Stimulated activated CD8-positive, alpha-beta memory T cell treated with anti-CD3 and anti-CD28 coated beads, Interleukin-15, amount 100 ng/mL, for 4 hours (primary cell): ENCODE measurements around the gene TMPRSS6.

Source experiments
- DNase-seq, 2 donors: peaks; one replicate each; pipeline ENCODE4 v3.0.0-alpha.2; 2020; ENCODE audit warnings: low read depth in 2 of 2

Gene TMPRSS6

DNA sequence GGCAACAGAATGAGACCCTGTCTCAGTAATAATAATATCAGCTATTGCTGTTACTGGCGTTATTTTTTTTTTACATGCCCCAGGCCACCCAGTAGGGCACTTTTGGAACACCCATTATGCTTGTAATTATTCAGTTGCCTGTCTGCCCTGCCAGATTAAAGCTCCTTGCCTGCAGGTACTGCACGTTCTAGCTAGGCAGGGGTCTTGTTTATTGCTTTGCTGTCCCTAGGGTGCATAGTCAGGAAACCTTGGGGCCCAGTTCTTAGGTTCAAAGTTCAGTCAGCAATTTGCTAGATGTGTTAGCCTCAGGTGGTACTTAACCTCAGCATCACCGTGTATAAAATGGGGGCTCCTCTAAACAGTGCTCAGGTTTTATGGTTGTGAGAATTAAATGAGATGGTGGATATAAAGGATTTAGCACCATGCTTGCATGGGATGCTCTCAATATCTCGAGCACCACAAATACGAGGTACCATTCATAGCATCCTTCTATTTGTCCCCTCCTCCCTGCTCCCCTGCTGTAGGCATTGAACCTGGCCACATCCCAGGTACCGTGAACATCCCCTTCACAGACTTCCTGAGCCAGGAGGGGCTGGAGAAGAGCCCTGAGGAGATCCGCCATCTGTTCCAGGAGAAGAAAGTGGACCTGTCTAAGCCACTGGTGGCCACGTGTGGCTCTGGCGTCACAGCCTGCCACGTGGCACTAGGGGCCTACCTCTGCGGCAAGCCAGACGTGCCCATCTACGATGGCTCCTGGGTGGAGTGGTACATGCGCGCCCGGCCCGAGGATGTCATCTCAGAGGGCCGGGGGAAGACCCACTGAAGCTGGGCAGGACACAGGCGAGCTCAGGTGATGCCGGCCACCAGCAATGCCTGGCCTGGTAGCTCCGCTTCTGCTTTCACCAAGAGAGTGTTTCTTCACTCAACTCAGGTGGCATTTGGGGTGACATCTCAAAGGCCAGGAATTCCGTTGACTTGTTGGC, 80.5 kb downstream of the TMPRSS6 start:
- no peak for DNase-seq

DNA sequence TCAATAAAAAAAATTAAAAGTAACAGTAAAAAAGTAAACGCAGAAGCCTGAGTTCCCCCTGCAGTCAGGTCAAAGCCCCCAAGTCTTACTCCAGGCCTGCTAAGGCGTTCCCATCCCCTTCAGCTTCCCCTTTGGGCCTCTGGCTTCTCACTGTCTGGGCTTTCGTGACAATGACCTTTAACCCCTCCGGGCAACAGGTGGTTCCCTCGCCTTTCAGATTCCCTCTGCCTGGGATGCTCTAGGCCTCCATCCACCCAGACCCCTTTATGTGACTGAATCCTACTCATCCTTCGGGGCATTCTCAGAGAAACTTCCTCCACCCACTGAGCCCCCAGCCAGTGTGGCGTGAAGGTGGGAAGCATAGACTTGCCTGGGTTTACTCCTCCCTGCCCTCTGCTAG, 82.0 kb downstream of the TMPRSS6 start:
- no peak for DNase-seq

- DNase-seq = no peak
Measured at GRCh38 chr22:37026325-37026724, 83.2 kb downstream of the TMPRSS6 start.

GRCh38 chr22:37025500-37026070, 83.9 kb downstream of the TMPRSS6 start:
- no peak for DNase-seq

DNA sequence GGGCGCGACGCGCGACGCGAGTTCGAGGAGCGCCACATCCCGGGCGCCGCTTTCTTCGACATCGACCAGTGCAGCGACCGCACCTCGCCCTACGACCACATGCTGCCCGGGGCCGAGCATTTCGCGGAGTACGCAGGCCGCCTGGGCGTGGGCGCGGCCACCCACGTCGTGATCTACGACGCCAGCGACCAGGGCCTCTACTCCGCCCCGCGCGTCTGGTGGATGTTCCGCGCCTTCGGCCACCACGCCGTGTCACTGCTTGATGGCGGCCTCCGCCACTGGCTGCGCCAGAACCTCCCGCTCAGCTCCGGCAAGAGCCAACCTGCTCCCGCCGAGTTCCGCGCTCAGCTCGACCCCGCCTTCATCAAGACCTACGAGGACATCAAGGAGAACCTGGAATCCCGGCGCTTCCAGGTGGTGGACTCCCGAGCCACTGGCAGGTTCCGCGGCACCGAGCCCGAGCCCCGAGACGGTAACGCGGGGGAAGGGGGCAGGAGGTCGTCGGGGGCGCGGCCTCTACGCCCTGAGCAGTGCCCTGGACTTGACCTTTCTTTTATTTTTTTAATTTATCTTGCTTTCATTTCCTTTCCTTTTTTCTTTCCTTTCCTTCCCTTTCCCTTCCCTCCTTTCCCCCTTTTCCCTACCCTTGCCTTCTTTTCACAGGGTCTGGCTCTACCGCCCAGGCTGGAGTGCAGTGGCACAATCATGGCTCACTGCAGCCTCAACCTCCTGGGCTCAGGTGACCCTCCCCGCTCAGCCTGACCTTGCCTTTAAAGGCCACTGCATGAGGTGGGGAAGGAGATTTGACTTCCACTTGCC, 85.0 kb downstream of the TMPRSS6 start:
- DNase-seq = no peak

GRCh38 chr22:37023743-37024338, 85.7 kb downstream of the TMPRSS6 start:
- no peak for DNase-seq

GRCh38 chr22:37022483-37023337, 86.8 kb downstream of the TMPRSS6 start:
- no peak for DNase-seq

GRCh38 chr22:37021710-37022482, 87.6 kb downstream of the TMPRSS6 start:
- peak in 1 of 2 donors; percentile 12 for DNase-seq

- no peak for DNase-seq
Measured at GRCh38 chr22:37021041-37021440, 88.5 kb downstream of the TMPRSS6 start.

- DNase-seq = no peak
Measured at GRCh38 chr22:37020192-37020479, 89.4 kb downstream of the TMPRSS6 start.

GRCh38 chr22:37019309-37020191, 90.0 kb downstream of the TMPRSS6 start, which contains the start of the genes MPST and TST:
TSS of gene MPST (plus strand) at chr22:37019742. CDS start at chr22:37019837, 95 bp downstream.
TSS of gene TST (minus strand) at chr22:37019447. CDS start at chr22:37018732, 715 bp downstream.
- no peak for DNase-seq

DNA sequence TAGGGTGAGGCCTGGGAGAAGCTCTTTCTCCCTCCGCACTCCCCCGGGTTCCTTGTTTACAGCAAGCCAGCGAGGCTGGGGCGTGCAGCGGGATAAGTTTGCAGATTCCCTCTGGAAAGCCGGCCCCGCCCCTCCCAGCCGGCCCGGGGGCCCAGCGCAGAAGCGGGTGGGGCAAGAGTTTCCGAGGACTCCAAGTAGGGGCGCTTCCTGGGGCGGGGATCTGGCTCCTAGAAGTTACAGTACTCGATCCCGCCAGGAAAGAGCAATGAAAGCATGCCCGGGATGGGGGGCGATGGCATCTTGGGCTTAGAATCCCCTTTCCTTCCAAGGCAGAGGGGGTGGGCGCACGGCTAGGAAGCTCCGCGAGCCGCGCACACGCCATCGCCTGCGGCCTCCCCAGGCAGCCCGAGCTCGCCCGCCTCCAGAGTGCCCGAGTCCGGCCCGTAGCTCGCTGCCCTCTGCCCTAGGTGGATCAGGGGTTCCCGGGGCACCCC, 90.7 kb downstream of the TMPRSS6 start:
- no peak for DNase-seq

- no peak for DNase-seq
Measured at GRCh38 chr22:37018086-37018814, 91.3 kb downstream of the TMPRSS6 start.

DNA sequence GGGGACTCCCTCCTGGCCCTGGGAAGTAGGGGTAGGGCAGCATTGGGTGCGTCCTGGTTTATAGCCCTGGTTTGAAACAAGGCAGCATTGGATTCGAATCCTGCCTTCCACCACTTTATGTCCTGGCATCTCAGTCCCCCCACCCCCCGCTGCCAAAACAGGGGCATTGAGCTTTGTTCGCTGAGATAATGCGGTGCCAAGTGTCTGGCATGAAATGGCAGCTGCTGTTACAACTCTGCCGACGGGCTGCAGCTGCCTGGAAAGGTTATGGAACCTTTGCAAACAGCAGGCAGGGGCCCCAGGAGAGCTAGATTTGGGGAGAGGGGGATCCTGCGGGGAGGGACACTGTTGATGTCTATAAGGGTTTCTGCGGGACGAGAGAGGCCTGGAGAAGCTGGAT, 92.2 kb downstream of the TMPRSS6 start:
- DNase-seq = no peak

- DNase-seq = no peak
Measured at GRCh38 chr22:37016134-37016910, 93.2 kb downstream of the TMPRSS6 start.

GRCh38 chr22:37015587-37015878, 94.0 kb downstream of the TMPRSS6 start:
- DNase-seq = no peak
